GM23338 (cell line): ENCODE results near the gene PLBD2.

Experiments
- CREB1 ChIP-seq: fragments of 250-450 bp; sonication (Bioruptor Pico); IDR thresholded peaks from 2 replicates; pipeline ENCODE4 v1.5.0; 2020; ENCODE audit warnings: low read depth, mild to moderate bottlenecking, moderate library complexity
- EZH2 ChIP-seq: fragments of 200-600 bp; sonication (generic); IDR thresholded peaks from one replicate; pipeline ENCODE4 v1.8.0; 2017; ENCODE audit warnings: antibody characterized with exemption, mild to moderate bottlenecking, low read depth; ENCODE audit not compliant: unreplicated experiment
- EZH2phosphoT487 ChIP-seq: fragments of 200-600 bp; sonication (generic); IDR thresholded peaks from one replicate; pipeline ENCODE4 v1.8.1; 2018; ENCODE audit warnings: antibody characterized with exemption; ENCODE audit not compliant: unreplicated experiment
- POLR2AphosphoS5 ChIP-seq: IDR thresholded peaks from 2 replicates; pipeline ENCODE4 v1.6.1; 2016; ENCODE audit warnings: antibody characterized with exemption, low read depth
- STAT1 ChIP-seq: IDR thresholded peaks from one replicate; pipeline ENCODE4 v1.6.1; 2016; ENCODE audit warnings: antibody characterized with exemption; ENCODE audit not compliant: unreplicated experiment
- TF ChIP-seq, protein P1 (sequence below), 2 experiments: fragments of 200-600 bp in 1 of 2; sonication (generic) in 1 of 2; conservative IDR thresholded peaks; 2 replicates each; pipeline versions ENCODE4 v1.5.1 to v1.6.1; 2016 to 2017; ENCODE audit warnings: antibody characterized with exemption in 2 of 2, low read depth in 2 of 2, mild to moderate bottlenecking in 2 of 2, moderate library complexity in 1 of 2

DNA sequence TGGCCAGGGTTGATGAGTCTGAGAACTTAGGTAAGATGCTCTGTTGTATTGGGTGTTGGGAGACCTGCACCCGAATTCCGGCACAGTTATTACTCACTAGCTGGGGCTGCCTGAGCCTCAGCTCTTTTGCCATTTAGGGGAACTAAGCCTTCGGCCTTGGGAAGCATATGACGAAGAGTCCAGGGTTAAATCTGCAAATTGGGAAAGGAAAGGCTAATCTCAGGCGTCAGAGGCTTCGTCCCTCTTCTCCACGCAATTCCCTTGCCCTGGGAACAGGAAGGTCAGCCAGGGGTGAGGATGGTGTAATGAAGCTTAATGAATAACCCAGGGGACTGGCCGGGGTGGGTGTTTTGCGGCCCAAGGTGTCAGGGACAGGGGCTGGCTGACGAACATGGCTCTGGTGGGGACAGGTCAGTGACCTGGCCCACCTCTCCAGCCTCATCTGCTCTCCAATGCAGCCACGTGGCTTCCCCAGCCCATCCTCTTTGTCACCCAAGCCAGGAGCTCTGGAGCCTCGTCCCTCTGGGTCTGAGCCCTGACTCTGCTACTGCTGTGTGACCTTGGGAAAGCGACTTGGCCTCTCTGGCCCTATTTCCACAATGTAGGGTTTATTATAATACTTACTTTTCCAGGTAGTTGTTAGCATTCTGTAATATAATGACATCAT, 60.0 kb downstream of the PLBD2 start:
- TF ChIP-seq, protein P1, sequence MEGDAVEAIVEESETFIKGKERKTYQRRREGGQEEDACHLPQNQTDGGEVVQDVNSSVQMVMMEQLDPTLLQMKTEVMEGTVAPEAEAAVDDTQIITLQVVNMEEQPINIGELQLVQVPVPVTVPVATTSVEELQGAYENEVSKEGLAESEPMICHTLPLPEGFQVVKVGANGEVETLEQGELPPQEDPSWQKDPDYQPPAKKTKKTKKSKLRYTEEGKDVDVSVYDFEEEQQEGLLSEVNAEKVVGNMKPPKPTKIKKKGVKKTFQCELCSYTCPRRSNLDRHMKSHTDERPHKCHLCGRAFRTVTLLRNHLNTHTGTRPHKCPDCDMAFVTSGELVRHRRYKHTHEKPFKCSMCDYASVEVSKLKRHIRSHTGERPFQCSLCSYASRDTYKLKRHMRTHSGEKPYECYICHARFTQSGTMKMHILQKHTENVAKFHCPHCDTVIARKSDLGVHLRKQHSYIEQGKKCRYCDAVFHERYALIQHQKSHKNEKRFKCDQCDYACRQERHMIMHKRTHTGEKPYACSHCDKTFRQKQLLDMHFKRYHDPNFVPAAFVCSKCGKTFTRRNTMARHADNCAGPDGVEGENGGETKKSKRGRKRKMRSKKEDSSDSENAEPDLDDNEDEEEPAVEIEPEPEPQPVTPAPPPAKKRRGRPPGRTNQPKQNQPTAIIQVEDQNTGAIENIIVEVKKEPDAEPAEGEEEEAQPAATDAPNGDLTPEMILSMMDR (conservative IDR thresholded peaks at IDR 0.05; ENCODE audit: low read depth in 2 of 2), result no peak
- TF ChIP-seq POLR2AphosphoS5, result no peak
- TF ChIP-seq EZH2phosphoT487, result no peak
- TF ChIP-seq CREB1, result no peak
- TF ChIP-seq STAT1, result no peak
- TF ChIP-seq EZH2, result no peak
